ENCODE results near the gene N4BP3. TPM values are rescaled to one million over a fixed set of nuclear protein-coding genes. Genes with fewer than 3 reads are reported as not detected.

N4BP3 gene
- total RNA-seq, 1 experiment from 2014 or later = 46.2 TPM

DNA sequence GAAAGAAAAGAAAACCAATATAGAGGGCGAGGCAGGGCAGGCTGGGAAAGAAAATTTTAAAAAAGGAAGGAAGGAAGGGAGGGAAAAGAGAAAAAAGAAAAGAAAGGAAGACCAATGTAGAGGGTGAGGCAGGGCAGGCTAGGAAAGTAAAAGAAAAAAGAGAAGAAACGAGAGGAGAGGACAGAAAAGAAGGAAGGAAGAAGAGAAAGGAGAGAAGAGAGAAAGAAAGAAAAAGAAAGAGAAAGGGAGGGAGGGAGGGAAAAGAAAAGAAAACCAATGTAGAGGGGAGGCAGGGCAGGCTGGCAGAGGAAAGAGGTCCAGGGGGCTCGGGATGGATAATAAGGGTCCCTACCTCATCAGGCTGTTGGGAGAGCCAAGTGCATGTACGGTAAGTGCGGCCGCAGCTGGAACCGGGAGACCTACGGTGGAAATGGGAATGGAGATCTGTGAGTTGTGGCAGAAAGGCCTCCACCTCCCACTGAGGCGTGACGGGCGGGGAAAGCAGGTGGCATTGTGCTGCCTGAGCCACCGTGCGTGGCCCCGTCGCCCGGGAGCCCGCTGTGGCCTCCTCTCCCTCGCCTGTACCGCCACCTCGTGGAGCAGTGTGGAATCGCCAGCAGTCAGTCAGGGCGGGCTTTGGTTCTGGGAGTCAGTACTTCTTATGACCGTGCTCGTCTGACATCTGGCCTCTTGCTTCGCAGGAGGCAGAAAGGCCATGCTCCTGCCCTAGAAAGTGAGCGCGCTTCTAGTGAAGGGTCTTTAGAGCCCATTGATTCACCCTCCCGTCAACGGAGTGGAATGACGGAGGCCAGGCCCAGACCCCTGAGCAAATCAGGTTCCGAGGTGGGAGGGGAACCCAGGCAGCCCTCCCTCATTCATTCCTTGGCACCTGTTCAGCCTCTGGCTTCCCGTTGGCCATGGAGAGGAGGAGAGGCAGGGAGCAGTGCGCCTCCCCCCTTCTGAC is 50.7 kb downstream of the N4BP3 start (continued):
- TF ChIP-seq, protein P1, sequence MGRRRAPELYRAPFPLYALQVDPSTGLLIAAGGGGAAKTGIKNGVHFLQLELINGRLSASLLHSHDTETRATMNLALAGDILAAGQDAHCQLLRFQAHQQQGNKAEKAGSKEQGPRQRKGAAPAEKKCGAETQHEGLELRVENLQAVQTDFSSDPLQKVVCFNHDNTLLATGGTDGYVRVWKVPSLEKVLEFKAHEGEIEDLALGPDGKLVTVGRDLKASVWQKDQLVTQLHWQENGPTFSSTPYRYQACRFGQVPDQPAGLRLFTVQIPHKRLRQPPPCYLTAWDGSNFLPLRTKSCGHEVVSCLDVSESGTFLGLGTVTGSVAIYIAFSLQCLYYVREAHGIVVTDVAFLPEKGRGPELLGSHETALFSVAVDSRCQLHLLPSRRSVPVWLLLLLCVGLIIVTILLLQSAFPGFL (CRISPR knock-in tag; IDR thresholded peaks at IDR 0.05; ENCODE audit: borderline replicate concordance) = no peak
- TF ChIP-seq MAX (CRISPR knock-in tag; IDR thresholded peaks at IDR 0.05) = peak; percentile 88
- TF ChIP-seq, protein P2, sequence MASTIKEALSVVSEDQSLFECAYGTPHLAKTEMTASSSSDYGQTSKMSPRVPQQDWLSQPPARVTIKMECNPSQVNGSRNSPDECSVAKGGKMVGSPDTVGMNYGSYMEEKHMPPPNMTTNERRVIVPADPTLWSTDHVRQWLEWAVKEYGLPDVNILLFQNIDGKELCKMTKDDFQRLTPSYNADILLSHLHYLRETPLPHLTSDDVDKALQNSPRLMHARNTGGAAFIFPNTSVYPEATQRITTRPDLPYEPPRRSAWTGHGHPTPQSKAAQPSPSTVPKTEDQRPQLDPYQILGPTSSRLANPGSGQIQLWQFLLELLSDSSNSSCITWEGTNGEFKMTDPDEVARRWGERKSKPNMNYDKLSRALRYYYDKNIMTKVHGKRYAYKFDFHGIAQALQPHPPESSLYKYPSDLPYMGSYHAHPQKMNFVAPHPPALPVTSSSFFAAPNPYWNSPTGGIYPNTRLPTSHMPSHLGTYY (CRISPR knock-in tag; IDR thresholded peaks at IDR 0.05) = no peak
- no peak for TF ChIP-seq ZNF532 (CRISPR knock-in tag; IDR thresholded peaks at IDR 0.05; ENCODE audit: borderline replicate concordance)
- no peak for TF ChIP-seq SMAD4 (CRISPR knock-in tag; IDR thresholded peaks at IDR 0.05)
- no peak for TF ChIP-seq ETV6 (CRISPR knock-in tag; IDR thresholded peaks at IDR 0.05)
- TF ChIP-seq OVOL2 (CRISPR knock-in tag; IDR thresholded peaks at IDR 0.05; ENCODE audit: borderline replicate concordance) = no peak
- TF ChIP-seq ZBTB21 (CRISPR knock-in tag; IDR thresholded peaks at IDR 0.05; ENCODE audit: borderline replicate concordance) = no peak
- TF ChIP-seq USF1 (CRISPR knock-in tag; IDR thresholded peaks at IDR 0.05) = no peak
- no peak for TF ChIP-seq TEAD1 (CRISPR knock-in tag; IDR thresholded peaks at IDR 0.05)
- no peak for TF ChIP-seq MYBL2 (CRISPR knock-in tag; IDR thresholded peaks at IDR 0.05)
- no peak for TF ChIP-seq ZMAT4 (CRISPR knock-in tag; IDR thresholded peaks at IDR 0.05)
- TF ChIP-seq GABPB1 (CRISPR knock-in tag; IDR thresholded peaks at IDR 0.05) = no peak
- TF ChIP-seq ZNF219 (CRISPR knock-in tag; IDR thresholded peaks at IDR 0.05; ENCODE audit: borderline replicate concordance) = no peak
- TF ChIP-seq KAT7 (CRISPR knock-in tag; IDR thresholded peaks at IDR 0.05; ENCODE audit: borderline replicate concordance) = no peak
- 0 out of 2 replicates have a peak, but pooled peaks have one; percentile 27 for TF ChIP-seq SP1 (CRISPR knock-in tag; conservative IDR thresholded peaks at IDR 0.05)
- no peak for TF ChIP-seq ATF1 (CRISPR knock-in tag; IDR thresholded peaks at IDR 0.05)
- TF ChIP-seq JUN (CRISPR knock-in tag; IDR thresholded peaks at IDR 0.05) = no peak
- TF ChIP-seq, protein P3, sequence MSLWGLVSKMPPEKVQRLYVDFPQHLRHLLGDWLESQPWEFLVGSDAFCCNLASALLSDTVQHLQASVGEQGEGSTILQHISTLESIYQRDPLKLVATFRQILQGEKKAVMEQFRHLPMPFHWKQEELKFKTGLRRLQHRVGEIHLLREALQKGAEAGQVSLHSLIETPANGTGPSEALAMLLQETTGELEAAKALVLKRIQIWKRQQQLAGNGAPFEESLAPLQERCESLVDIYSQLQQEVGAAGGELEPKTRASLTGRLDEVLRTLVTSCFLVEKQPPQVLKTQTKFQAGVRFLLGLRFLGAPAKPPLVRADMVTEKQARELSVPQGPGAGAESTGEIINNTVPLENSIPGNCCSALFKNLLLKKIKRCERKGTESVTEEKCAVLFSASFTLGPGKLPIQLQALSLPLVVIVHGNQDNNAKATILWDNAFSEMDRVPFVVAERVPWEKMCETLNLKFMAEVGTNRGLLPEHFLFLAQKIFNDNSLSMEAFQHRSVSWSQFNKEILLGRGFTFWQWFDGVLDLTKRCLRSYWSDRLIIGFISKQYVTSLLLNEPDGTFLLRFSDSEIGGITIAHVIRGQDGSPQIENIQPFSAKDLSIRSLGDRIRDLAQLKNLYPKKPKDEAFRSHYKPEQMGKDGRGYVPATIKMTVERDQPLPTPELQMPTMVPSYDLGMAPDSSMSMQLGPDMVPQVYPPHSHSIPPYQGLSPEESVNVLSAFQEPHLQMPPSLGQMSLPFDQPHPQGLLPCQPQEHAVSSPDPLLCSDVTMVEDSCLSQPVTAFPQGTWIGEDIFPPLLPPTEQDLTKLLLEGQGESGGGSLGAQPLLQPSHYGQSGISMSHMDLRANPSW (CRISPR knock-in tag; conservative IDR thresholded peaks at IDR 0.05; ENCODE audit: low read depth) = no peak
- no peak for TF ChIP-seq JAZF1 (CRISPR knock-in tag; IDR thresholded peaks at IDR 0.05)
- TF ChIP-seq HMGA2 (CRISPR knock-in tag; IDR thresholded peaks at IDR 0.05) = no peak
- no peak for TF ChIP-seq IRF2 (CRISPR knock-in tag; IDR thresholded peaks at IDR 0.05; ENCODE audit: borderline replicate concordance, low read depth)
- no peak for TF ChIP-seq FOXJ3 (CRISPR knock-in tag; IDR thresholded peaks at IDR 0.05; ENCODE audit: borderline replicate concordance)
- no peak for TF ChIP-seq ZNF138 (CRISPR knock-in tag; conservative IDR thresholded peaks at IDR 0.05)
- TF ChIP-seq MXD4 (CRISPR knock-in tag; IDR thresholded peaks at IDR 0.05; ENCODE audit: borderline replicate concordance) = no peak
- TF ChIP-seq E2F5 (CRISPR knock-in tag; IDR thresholded peaks at IDR 0.05) = no peak

All from WTC11 (cell line).